NCI-H69 (cell line): ENCODE data around the gene EMC10.
A peak's percentile ranks its signal among the peaks of the same experiment; 100 is the strongest.
"Not testable (repeated sequence)": the region's sequence is repeated elsewhere in the genome, so short reads cannot be mapped to it uniquely, and the experiment has no call there.

ENCODE experiments used
- DNase-seq: peaks from one replicate; lab custom pipeline; 2025; lab: John Stamatoyannopoulos, UW

The EMC10 gene

DNA sequence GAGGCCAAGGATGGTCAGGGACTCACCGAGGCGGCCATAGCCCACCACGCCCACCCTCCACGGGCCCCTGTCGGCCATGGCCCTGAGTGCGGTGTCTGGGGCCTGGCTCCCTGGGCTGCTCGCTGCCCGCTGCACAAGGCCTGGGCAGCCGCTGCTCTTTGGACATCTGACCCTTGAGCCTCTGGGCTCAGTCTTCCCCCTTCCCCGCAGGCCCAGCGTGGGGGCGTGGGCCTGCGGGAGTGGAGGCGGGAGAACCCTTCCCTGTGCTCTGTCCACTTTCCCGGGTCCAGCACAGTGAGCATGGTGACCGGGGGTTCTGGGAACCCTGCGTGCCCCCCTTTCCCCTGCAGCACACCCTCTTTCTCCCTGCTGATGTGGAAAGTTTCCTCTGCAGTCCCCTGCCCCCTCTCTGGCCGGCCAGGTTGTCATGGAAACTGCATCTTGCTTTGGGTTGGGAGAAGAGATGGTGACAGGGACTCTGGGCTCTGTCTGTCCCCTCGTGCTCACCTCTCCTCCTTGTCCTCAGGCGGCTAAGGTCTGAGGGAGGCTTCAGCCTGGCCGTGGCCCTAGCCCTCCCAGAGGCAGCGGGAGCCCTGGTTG, 37.5 kb downstream of the EMC10 start, which contains the start of gene ASPDH:
Gene ASPDH (minus strand): TSS at position 168 of the 600 bp plus-strand sequence. CDS start 90 bp downstream, at position 78.
- no peak for DNase-seq

DNA sequence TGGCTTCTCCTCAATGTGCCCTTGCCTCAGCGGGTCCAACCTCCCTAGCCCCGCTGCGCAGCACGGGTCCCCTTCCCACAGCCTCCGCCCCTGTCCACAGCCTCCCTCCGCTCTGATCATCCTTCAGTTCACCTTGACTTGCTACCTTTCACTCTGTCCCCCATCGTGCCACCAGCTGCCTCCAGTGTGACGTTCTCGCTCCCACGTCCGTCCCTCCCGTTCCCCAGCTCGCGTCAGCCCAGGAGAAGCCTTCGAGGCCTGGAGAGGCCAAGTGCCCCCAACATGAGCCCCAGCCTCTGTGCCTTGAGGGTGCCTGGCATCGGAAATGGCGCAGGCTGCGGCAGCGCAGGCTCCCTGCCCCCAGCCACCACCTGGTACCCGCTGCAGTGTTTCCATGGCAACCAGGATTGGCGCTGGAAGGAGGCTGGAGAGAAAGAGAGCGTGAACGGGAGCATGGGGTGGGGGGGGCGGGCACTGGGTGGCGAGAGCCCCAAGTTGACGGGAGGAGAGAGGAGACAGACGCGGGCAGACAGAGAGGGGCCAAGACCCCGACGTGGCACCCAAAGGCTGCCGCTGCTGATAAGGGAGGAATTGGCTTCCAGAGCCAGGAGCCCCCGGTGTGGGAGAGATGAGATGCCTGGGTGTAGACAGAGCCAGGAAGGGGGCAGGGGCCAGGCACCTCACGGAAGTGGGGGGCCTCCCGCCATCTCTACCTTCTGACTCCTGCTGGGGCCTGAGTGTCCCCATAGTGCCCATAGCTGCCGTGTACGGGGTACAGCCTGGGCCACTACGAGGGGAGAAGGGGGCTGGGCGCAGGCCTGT, 38.2 kb downstream of the EMC10 start:
- peak; percentile 81 for DNase-seq

- no peak for DNase-seq
These were observed 38.9 kb downstream of the EMC10 start for GRCh38 chr19:50515168-50515561.

- no peak for DNase-seq
These were observed 40.1 kb downstream of the EMC10 start for GRCh38 chr19:50516456-50516855.

GRCh38 chr19:50516964-50517703, 40.8 kb downstream of the EMC10 start:
- DNase-seq = no peak

- no peak for DNase-seq
These were observed 41.4 kb downstream of the EMC10 start for GRCh38 chr19:50517704-50518075.

DNA sequence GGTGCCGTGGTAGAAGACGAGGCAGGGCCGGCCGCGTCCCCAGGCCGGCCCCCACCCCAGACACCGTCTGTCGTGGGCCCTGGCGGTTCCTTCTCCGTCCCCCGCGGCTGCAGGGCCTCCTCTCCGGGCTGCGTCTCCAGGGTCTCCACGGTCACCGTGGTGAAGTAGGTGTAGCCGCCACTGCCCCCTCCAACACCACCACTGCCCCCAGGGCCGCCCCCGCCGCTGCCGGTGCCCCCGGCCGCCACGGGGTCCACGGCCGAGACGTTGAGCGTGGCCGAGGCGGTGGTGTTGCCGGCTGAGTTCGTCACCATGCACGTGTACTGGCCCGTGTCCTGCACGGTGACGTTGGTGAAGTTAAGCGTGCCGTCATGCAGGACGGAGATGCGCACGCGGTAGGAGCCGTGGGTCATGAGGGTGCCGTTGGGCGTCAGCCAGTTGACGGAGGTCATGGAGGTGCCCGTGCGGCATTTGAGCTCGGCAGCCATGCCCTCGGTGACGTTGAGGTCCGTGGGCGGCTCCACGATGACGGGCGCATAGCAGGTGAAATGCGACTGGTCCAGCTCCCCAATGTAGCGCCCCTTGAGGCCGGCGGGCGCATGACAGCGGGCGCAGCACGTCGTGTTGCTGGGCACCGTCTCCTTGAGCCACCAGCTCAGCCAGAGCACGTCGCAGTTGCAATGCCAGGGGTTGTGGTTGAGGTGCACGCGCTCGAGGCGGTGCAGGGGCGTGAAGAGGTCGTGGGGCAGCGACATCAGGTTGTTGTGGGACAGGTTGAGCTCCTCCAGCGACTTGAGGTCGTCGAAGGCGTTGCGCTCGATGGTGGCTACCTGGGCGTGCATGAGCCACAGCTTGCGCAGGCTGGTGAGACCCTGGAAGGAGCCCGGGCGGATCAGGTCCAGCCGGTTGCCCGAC, 42.0 kb downstream of the EMC10 start:
- DNase-seq = no peak

DNA sequence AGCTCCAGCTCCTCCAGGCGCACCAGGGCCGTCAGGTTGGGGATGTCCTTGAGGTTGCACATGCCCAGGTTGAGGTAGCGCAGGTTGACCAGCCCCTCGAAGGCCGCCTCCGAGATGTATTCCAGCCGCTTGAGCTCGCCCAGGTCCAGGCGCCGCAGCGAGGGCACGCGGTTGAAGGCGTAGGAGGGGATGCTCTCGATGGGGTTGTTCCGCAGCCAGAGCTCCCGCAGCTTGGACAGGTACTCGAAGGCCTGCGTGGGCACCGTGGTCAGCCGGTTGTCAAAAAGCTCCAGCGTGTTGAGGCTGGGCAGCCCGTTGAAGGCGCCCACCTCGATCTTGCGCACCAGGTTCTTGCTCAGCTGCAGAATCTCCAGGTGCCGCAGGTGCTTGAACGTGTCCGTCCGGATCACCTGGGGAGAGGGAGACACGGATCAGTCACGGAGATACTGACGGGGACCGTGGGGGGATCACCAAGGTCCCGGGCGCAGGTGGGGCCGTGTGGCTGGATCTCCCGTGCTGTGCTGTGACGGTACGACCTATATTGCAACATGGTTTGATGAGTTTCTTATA, 42.8 kb downstream of the EMC10 start:
- no peak for DNase-seq

- no peak for DNase-seq
These were observed 44.6 kb downstream of the EMC10 start for GRCh38 chr19:50520822-50521465.

GRCh38 chr19:50522881-50523280, 46.6 kb downstream of the EMC10 start:
- DNase-seq = no peak

GRCh38 chr19:50528052-50528451, 51.7 kb downstream of the EMC10 start:
- not testable (repeated sequence) for DNase-seq

- DNase-seq = no peak
These were observed 54.9 kb downstream of the EMC10 start for GRCh38 chr19:50531171-50531612.

DNA sequence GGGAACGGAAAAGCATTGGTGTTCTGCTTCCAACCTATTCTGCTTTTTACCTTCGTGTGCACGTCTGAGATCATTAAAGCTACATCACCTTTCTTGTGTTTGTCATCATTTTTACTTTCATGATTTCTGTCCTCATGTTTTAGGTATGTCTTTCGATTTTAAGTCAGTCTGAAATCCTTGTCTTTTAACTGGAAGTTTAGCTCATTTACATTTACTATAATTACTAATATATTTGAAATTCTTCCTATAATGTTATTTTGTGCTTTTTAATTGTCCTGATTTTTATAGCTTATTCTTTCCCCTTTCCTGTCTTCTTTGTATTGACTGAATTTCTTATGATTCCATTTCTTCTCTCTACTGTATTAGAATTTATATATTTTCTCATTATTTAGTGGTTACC, 56.6 kb downstream of the EMC10 start:
- DNase-seq = no peak

DNA sequence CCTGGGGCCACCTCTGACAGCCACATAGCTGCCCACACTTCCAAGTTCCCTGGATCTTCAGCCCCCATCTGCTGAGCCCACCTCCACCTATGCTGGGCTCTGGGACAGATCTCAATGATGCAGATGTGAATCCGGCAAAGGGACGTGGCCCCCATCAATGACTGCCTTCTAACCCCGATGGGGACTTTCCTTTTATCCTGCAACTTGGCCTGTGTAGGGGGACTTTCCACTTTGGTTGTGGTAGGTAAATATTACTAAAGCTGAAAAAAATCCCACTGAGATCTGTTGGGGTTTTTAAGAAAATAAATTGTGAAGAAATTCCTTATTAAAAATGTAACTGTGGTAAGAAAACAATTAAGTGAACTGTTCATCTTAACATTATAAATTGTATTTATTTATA, 58.2 kb downstream of the EMC10 start:
- no peak for DNase-seq

DNA sequence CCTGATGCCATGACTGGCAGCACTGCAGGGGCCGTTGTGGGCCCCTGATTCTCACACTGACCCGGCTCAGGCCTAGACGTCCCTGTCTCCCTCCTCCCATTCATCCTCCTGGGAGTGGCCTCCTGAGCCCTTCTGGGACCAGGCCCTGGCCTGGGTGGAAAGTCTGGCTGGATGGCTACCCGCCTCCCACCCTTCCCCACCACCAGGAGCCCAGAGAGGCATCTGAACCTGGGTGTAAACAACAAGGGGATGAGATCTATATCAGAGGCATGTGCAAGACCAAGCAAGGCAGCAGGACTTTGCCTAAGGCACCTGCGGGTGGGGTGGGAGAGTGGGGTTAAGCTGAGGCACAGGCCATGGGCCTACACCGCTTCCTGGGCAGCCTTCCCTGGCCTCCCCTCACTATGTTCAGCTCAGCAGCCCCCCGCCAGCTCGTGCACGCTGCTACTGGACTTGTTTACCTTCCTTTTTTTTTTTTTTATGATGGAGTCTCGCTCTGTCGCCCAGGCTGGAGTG, 59.4 kb downstream of the EMC10 start:
- no peak for DNase-seq

- no peak for DNase-seq
These were observed 60.5 kb downstream of the EMC10 start for GRCh38 chr19:50536662-50537305.

GRCh38 chr19:50537306-50537685, 61.0 kb downstream of the EMC10 start:
- no peak for DNase-seq

GRCh38 chr19:50537769-50538230, 61.5 kb downstream of the EMC10 start:
- peak; percentile 73 for DNase-seq
